D721Med (cell line): ENCODE results near the gene PPP6R3.

Experiments
- DNase-seq: peaks from one replicate; pipeline ENCODE4 v3.0.0; 2011; ENCODE audit warnings: low spot score; ENCODE audit not compliant: insufficient read length
- FAIRE-seq: peaks from 2 replicates; lab custom pipeline; 2011; peaks lifted over from hg19 to GRCh38; lab: Jason Lieb, UNC
- TF ChIP-seq, protein P1 (sequence below): IDR thresholded peaks from 2 replicates; pipeline ENCODE4 v1.5.1; 2012; ENCODE audit warnings: mild to moderate bottlenecking, control low read depth; ENCODE audit not compliant: insufficient read depth; ENCODE audit errors: missing control alignments

Gene PPP6R3

DNA sequence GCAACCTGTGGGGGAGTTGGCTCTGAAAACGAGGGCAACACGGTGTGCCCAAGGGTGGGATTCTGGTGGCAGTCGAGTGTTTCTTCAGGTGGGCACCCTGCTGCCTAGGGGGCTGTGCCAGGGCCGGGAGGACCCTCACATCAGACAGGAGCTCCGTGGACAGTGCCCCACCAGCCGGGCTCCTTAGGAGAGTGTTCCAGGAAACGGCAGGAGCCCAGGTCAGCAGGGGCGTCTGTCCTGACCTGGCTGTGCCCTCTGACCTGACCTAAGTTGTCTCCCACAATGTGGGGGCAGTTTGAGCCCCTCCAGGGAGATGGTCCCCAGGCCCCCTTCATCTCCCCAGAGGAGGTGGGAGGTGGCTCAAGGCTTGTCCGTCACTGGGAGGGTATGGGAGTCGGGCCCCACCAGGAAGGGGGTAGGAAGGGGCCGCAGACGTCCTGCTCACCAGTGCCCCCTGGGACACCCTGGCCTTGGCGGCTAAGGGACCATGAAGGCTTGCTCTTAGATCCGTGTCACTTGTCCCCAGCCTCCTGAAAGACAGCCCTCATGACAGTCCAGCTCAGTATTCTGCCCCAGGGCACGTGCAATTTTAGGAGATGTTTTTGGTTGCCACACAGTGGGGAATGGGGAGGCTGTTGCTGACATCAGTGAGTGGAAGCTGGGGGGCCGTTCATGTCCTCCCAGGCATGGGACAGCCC, 191.6 kb downstream of the PPP6R3 start:
- no peak for FAIRE-seq

DNA sequence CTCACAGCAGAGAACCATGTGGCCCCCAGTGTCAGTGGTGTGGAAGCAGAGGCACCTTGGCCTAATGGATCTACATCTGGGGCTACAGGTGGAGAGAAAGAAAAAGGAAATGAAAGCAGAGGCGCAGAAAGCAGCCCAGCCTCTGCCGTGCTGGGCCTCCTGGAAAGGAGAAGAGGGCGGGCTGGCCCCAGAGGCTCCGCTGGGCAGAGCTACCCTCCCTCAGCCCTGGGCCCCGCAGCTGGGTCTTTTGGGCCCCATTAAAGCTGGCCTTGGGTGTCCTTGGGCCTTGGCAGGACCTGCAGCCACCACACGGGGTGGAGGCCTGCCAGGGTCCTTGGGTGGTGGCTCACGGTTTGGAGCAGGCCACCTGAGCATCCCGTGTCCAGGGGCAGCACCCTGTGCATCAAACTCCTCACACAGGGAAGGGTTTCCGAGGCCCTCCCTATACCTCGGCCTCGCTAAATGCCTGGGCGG, 192.2 kb downstream of the PPP6R3 start:
- no peak for DNase-seq
- no peak for FAIRE-seq

More for the DNA sequence above, 191.6 kb downstream of the PPP6R3 start:
- DNase-seq, result no peak
- TF ChIP-seq, protein P1, sequence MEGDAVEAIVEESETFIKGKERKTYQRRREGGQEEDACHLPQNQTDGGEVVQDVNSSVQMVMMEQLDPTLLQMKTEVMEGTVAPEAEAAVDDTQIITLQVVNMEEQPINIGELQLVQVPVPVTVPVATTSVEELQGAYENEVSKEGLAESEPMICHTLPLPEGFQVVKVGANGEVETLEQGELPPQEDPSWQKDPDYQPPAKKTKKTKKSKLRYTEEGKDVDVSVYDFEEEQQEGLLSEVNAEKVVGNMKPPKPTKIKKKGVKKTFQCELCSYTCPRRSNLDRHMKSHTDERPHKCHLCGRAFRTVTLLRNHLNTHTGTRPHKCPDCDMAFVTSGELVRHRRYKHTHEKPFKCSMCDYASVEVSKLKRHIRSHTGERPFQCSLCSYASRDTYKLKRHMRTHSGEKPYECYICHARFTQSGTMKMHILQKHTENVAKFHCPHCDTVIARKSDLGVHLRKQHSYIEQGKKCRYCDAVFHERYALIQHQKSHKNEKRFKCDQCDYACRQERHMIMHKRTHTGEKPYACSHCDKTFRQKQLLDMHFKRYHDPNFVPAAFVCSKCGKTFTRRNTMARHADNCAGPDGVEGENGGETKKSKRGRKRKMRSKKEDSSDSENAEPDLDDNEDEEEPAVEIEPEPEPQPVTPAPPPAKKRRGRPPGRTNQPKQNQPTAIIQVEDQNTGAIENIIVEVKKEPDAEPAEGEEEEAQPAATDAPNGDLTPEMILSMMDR, result no peak

DNA sequence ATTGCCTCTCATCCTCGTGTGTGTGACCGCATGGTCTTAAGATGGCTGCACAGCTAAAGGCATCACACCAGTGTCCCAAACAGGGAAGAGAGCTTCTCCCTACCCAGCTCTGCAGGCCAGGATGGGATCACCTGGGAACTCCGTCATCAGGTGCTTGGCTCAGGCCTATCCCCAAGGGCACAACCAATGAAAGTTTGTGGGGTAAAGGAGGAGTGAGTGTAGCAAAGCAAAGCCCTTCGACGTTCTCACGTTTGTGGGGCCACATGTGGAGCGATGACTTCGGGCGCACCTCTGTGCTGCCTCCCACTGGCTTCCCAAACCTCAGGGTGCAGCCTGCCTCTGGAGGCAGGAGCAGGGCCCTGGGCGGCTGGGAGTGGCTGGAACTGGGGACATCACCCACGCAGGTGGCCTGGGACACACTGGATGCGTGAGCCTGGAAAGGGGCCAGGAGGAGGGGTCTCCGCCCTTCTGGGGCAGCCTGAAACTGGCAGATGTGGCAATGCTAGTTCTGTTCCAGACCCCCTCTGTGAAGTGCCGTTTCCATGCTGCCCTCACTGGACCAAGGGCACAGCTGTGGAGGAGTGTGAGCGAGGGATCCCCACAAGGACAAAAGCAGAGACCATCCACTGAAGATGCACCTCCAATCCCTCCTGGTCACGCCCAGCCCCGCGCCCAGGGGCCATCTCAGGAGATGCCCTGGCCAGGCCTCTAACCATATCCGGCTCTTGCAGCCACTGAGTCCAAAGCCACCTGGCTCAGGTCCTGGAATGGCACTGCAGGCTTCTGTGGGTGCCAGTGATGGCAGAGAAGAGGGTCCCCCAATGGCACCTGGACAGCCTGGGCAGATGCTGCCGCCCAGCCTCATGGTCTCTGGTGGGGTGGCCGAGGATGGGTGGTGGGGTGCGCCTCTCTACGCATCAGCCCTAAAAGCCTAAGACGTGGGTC, 193.2 kb downstream of the PPP6R3 start:
- DNase-seq, result no peak
- TF ChIP-seq, protein P1, result no peak
- FAIRE-seq, result no peak

More for the DNA sequence above, 192.2 kb downstream of the PPP6R3 start:
- TF ChIP-seq, protein P1, result no peak

DNA sequence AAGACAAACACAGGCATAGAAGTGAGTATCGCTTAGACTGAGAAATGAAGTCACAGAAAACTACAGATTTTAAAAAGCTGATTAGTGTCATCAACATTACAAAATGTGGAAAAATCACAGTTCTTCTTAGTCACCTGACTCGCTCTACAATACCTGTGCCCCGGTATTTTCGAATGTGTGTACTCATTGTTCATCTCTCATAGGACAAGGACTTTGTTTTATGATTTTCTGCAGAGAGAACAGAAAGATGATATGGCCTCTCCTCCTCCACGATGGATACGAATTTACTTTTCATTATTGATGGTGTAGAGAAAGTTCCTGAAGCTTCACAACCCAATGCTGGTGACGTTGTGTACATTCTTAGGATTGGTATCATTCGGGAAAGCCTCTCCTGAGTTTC, 194.4 kb downstream of the PPP6R3 start:
- DNase-seq (no peak), FAIRE-seq (no peak)
- TF ChIP-seq, protein P1, result no peak

DNA sequence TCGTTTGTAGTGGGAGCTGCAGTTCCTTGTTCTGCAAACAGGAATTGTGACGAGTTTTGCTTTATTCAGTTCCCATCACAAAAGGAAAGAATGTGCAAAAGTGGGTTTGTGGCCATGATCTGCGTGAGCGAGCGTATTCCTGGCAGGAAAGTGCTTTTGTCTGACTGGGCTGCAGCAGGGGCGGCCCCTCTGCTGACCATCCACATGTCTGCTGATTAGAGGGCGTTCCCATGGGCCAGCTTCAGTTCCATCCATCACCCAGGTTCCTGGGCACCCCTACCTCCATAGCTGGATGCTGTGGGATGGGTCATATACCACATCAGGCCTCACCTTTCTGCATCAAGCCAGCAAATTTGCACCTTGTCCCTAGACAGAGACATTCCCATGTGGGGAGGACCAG, 194.9 kb downstream of the PPP6R3 start:
- TF ChIP-seq, protein P1, result no peak
- DNase-seq, result no peak
- no peak for FAIRE-seq

DNA sequence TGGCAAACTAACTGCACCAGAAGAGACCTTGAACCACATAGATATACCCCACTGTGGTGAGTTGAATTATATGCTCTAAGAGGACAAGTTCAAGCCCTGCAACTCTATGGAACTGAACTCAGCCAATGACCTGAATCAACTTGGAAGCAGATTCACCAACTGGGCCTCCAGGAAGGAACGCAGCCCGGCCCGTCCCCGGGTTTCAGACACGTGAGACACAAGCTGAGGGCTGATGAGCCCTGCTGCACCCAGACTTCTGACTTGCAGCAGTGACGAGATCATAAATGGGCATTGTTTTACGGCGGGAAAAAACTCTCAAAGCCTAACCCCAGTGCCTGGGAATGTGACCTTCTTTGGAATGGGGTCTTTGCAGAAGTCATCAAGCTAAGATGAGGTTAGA, 195.3 kb downstream of the PPP6R3 start:
- TF ChIP-seq, protein P1, result no peak
- DNase-seq (no peak), FAIRE-seq (no peak)
